Heart left ventricle (tissue), 13 donors: ENCODE measurements around the gene ADA.

Source experiments
- CTCF ChIP-seq, 12 donors: fragments of 200-600 bp; sonication (generic) in 4 of 12; IDR thresholded peaks; one replicate each; pipeline versions ENCODE4 v1.5.0 to v1.8.0; 2018 to 2022; ENCODE audit warnings: antibody characterized with exemption in 12 of 12, mild to moderate bottlenecking in 5 of 12
- POLR2A ChIP-seq, 2 donors: fragments of 450-650 bp; IDR thresholded peaks; one replicate each; pipeline ENCODE4 v1.6.1; 2017; ENCODE audit warnings: antibody characterized with exemption in 2 of 2, mild to moderate bottlenecking in 2 of 2, moderate library complexity in 2 of 2
- donor health status: ischemic (EF 13 %, LVEDD 7.1; RV severe dilation, severe dysfunction).
- donor health status: DM: no; HTN: yes; CAD: no.
- donor health status: DM: no; HTN: no; CAD: no.
- donor health status: ischemic (EF 25% LVEDD 6.9; RV normal size, moderate dysfunction).
- donor health status: ischemic (EF 25% LVEDD 5.7; RV mildly dilated, moderate dysfunction).
- donor health status: ischemic (EF 35%, LVEDD 5.7; RV mildly dilated, moderate dysfunction).
- donor health status: nonischemic (EF 11% LVEDD 7.7; RV severe dilation, severe dysfunction).
- donor health status: DM: yes; HTN: yes; CAD: no.
- donor health status: PGD.
- donor health status: ischemic (EF 29% LVEDD 5.4; RV normal size, mild dysfunction).
- donor health status: nonischemic (EF 23%, LVEDD 6.1; RV moderate dilation, normal function).

GRCh38 chr20:44629542-44629941 lies 22.0 kb downstream of the ADA start:
- TF ChIP-seq CTCF (IDR thresholded peaks at IDR 0.05) (no peak), POLR2A (IDR thresholded peaks at IDR 0.05) (no peak)
